Stimulated activated CD4-positive, alpha-beta T cell treated with anti-CD3 and anti-CD28 coated beads, Interleukin-12 subunit alpha, Interleukin-12 subunit beta, amount 100 ng/mL, for 4 hours (primary cell): ENCODE data around the gene PCK2.

Experiments
- DNase-seq: peaks from one replicate; pipeline ENCODE4 v3.0.0-alpha.2; 2020

The PCK2 gene

GRCh38 chr14:24062216-24062980, 31.7 kb upstream of the PCK2 start:
- DNase-seq: no peak

- DNase-seq: no peak
These were observed 30.8 kb upstream of the PCK2 start for GRCh38 chr14:24063263-24063836.

GRCh38 chr14:24064091-24064795, 29.9 kb upstream of the PCK2 start:
- DNase-seq: no peak

DNA sequence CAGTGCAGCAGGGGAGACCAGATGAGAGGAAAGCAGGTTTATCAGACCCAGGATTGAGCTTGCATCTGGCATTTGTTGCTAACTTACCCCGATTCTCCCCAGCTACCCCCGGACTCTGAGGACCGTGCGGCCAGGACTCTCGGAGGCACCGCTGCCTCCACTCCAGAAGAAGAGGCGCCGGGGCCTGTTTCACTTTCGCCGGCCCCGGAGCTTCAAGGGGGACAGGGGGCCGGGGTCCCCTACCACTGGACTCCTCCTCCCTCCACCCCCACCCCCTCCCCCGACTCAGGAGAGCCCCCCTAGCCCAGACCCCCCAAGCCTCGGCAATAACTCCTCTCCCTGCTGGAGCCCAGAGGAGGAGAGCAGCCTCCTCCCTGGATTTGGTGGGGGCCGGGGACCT, 29.3 kb upstream of the PCK2 start:
- DNase-seq: no peak

DNA sequence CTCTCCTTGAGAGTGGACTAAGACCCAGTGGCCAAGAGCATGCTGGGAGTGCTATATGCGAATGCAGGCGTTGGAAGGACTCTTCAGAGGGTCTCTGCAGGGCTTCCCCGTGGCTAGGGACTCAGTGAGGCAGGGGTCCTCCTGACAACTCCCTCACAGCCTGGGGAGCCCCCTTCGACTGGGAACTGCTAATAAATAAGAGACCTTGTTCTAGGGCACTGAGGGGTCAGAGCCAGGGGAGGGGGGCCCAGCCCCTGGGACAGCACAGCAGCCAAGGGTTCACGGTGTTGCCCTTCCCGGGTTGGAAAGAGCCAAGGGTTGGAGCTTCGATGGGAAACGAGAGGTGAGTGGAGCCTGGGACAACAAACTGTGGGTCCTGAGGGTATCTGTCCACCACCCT, 28.7 kb upstream of the PCK2 start:
- DNase-seq: no peak

DNA sequence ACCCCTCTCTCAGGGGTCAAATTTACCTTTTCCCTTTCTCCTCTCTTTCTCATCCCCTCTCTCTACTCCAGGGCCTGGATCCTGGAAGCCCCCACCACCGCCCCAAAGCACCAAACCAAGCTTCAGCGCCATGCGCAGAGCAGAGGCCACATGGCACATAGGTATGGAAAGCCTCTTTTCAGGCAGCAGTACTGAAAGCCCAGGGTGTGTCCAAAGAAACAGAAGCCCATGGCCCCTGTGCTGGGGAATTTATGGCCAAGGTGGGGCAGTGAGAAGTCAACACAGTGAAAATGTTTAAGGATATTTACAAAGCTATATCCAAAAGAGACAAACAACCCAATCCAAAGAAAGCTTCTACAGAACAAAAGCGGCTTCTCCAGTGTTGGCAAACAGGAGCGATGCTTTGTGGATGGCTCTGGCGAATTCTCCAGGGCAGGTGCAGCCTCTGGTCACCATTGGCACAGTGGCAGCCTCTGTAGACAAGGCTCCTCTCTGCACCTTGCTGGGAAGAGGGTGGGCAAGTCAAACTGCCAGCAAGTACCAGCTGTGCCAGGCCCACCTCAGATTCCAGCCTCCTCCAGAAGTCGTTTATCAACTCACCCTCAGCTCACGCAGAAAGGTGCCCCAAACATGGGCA, 27.5 kb upstream of the PCK2 start:
- DNase-seq: no peak

DNA sequence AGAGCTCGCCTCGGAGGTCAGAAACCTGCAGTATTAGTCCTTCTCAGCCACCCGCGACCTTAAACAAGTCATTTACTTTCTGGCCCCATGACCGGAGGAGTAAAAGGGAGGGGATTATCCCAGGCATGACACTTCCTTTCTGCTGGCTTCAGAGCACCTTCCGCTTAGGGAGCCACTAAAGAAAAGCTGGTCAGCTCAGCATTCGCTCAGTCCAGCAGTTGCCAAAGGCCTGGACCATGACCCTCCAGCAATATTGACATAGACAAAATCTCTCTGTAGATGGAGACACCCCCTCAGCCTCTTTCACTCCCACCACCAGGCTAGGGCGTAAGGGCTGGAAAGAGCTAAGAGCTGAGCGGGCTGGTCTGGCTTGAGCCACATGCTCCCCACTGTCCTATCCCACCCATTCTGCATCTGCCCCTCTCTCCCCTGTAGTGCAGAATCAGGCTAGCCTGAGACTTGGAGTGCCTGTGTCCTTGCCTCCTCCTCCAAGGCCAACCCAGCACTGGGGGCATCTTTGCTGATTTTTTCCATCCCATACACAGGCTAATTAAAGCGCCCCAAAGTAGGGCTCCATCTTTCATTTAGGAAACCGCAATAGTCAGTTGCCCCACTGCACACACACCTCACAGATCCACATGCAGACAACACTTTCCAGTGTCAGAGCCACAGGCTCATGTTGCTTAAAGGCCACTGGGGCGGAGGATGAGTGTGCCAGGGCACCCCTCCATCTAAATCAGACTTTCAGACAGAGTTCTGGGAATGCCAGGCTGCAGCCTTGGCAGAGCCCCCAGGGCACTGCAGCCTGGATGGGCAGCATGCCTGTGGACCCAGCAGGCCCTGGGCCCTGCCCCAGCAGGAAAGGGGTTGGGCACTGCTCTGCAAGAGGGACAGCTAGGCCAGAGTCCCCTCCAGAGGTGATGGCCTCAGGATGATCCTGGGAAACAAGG, 26.7 kb upstream of the PCK2 start:
- no peak for DNase-seq

GRCh38 chr14:24068711-24069410, 25.2 kb upstream of the PCK2 start:
- no peak for DNase-seq

- no peak for DNase-seq
These were observed 24.7 kb upstream of the PCK2 start for GRCh38 chr14:24069411-24069735.

DNA sequence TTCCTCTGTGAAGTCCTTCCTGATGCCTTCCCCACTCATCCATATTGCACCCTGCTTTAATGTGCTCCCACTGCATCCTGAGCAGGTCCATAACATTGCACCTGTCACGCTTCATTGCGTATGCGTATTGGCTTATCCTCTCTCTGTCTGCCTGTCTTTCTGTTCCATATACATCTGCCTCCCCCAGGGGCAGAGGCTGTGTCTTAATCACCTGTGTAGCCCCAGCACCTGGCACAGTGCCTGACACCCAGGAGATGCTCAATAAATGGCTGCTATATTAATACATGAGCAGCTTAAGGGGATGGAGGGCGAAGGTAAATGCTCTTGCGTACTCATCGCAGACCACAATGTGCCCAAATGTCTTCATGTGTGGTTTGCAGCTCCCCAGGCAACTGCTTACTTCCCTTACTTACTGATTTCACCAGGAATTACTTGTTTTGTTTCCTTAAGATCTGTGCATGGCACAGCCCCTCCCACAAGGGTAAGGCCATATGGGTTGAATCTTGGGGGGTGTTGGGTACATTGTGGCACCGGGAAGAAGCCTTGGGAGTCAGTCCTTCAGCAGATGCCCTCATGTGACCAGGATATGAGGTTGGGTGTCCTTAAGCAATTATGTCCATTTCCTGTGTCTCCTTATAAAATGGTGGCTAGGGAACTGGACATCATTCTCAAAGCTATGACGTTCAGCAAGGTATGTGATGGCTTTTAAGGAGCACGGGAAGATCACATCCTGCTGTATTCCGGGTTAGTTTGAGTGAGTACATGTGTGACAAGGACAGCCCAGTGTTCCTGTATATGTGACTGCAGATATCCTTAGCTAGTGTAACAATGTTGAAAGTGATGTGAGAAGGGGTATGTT, 23.6 kb upstream of the PCK2 start:
- no peak for DNase-seq

GRCh38 chr14:24071144-24071697, 22.9 kb upstream of the PCK2 start, which contains the start of gene CPNE6:
TSS of gene CPNE6 (plus strand) at chr14:24071562. CDS start at chr14:24072937, 1,375 bp downstream.
- peak; percentile 26 for DNase-seq

GRCh38 chr14:24071836-24072430, 22.2 kb upstream of the PCK2 start:
- DNase-seq: no peak

DNA sequence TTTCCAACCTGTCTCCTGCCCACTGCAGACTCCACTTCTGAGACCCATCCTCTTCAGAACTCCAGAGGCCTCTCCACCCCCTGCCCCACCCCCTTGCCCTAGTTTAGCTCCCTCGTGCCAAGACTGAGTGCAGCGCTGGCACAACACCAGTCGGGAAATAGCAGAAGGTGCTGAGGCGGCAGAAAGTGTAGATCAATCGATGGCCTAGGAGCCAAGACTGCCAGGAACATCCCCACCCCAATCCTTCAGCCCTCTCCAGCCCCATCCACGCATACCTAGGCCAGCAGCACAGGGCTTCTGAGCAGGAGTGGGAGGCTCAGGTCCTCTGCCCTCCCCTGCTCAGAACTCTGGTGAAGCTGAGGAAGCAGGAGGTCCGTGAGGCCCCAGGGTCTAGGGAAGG, 21.7 kb upstream of the PCK2 start:
- no peak for DNase-seq

GRCh38 chr14:24072881-24073877, 20.9 kb upstream of the PCK2 start:
- DNase-seq: no peak

GRCh38 chr14:24074625-24075484, 19.3 kb upstream of the PCK2 start:
- no peak for DNase-seq

- no peak for DNase-seq
These were observed 18.4 kb upstream of the PCK2 start for GRCh38 chr14:24075485-24076301.

- DNase-seq: no peak
These were observed 17.9 kb upstream of the PCK2 start for GRCh38 chr14:24076302-24076601.
